ENCODE data around the gene ARHGAP25.

ARHGAP25 gene

GRCh38 chr2:68775272-68775842 lies 40.7 kb downstream of the ARHGAP25 start:
- TF ChIP-seq, protein P1, sequence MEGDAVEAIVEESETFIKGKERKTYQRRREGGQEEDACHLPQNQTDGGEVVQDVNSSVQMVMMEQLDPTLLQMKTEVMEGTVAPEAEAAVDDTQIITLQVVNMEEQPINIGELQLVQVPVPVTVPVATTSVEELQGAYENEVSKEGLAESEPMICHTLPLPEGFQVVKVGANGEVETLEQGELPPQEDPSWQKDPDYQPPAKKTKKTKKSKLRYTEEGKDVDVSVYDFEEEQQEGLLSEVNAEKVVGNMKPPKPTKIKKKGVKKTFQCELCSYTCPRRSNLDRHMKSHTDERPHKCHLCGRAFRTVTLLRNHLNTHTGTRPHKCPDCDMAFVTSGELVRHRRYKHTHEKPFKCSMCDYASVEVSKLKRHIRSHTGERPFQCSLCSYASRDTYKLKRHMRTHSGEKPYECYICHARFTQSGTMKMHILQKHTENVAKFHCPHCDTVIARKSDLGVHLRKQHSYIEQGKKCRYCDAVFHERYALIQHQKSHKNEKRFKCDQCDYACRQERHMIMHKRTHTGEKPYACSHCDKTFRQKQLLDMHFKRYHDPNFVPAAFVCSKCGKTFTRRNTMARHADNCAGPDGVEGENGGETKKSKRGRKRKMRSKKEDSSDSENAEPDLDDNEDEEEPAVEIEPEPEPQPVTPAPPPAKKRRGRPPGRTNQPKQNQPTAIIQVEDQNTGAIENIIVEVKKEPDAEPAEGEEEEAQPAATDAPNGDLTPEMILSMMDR (IDR thresholded peaks at IDR 0.05), result no peak

DNA sequence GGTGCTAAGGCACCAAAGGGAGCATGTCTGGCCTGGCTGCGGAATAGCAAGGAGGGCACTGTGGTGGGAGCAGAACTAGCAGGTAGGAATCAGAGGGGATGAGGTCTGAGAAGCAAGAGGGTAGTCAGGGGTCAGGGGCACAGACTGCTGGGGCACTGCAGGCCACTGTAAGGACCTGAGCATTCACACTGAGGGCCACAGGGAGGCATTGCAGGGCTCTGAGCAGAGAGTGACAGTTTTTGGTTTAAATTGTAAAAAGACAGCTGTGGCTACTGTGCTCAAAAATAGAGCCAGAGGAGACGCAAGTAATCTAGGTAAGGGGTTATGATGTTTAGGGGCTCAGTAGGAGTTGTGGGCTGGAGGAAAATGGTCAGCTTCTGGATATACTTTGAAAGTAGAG lies 41.5 kb downstream of the ARHGAP25 start:
- TF ChIP-seq, protein P1 (IDR thresholded peaks at IDR 0.05), result no peak

DNA sequence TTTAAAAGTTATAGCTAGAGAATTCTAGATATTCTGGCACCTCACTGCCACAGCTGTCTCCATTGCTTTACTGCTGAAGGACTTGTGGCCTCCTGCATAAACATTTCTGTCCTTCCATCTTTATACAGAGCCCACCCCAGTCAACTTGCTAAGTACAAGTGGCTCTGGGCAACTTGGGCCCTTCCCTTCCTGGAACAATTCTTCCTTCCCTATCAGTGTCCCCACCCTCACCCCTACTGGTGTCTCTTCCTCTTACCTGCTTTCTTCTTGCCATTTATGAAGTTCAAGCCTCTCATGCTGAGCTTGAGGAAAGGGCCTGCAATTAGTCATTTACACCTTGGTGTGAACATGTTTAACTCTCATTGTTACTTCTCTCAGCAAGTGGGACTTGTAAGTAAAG lies 45.0 kb downstream of the ARHGAP25 start:
- TF ChIP-seq, protein P1 (IDR thresholded peaks at IDR 0.05), result no peak

- TF ChIP-seq, protein P1 (IDR thresholded peaks at IDR 0.05), result no peak
Measured at GRCh38 chr2:68784188-68784587, 49.6 kb downstream of the ARHGAP25 start.

- TF ChIP-seq, protein P1 (IDR thresholded peaks at IDR 0.05), result no peak
Measured at GRCh38 chr2:68784915-68785314, 50.3 kb downstream of the ARHGAP25 start.

DNA sequence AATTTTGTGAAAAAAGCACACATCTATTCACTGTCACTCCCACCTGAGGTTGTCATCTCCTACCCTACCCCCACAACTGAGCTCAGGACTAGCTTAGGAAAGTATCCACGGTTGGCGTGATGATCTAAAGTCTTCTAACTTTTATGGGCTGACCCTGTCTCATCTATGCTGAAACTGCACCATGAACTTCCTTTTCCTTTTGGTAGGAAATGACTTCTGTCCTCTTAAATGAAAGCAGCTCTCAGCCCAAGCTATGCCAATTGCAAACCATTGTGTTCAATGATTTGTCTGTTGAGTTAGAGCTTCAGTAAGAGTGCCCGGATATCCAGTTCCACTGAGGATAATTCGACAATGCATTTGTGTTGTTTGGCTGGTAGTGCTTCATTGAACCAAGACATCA lies 52.7 kb downstream of the ARHGAP25 start:
- TF ChIP-seq, protein P1 (IDR thresholded peaks at IDR 0.05), result no peak

GRCh38 chr2:68789603-68790002 lies 55.0 kb downstream of the ARHGAP25 start:
- TF ChIP-seq, protein P1 (IDR thresholded peaks at IDR 0.05), result no peak

DNA sequence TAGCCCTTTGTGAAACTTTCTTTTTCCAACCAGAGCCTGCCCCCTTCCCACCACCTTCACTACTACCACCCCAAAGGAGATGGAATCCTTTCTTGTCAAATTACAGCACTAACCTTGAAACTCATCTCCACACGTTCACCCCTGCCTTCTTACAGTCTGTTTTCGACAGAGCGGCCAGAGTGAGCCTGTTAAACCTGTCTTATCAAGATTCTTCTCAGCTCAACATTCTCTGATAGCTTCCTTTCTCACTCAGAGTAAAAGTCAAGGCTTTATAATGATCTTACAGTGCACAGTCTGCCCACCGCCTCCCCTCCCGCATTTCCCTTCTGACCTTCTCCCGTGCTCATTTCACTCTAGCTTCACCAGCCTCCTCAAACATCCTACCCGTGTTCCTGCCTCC lies 56.0 kb downstream of the ARHGAP25 start:
- TF ChIP-seq, protein P1 (IDR thresholded peaks at IDR 0.05), result no peak
